Smooth muscle cell (in vitro differentiated cells): Measurements from ENCODE around the gene LHX4. TPM values are rescaled to one million over a fixed set of nuclear protein-coding genes. Genes with fewer than 3 reads are reported as not detected.

Experiments
- DNase-seq: peaks from one replicate; lab custom pipeline; 2025; ENCODE audit not compliant: unreplicated experiment; lab: John Stamatoyannopoulos, UW
- H2AFZ ChIP-seq: fragments of 200-600 bp; sonication (generic); 2 replicates; pipeline ENCODE4 v1.6.0; 2016; ENCODE audit warnings: antibody characterized with exemption, low read depth, mild to moderate bottlenecking
- H3F3A ChIP-seq: fragments of 200-600 bp; sonication (generic); 2 replicates; pipeline ENCODE4 v1.6.0; 2017; ENCODE audit warnings: antibody characterized with exemption, low read depth
- H3K27ac ChIP-seq: fragments of 200-600 bp; sonication (generic); 2 replicates; pipeline ENCODE4 v1.5.1; 2016; ENCODE audit warnings: low read depth, mild to moderate bottlenecking
- H3K27me3 ChIP-seq: fragments of 200-600 bp; sonication (generic); 2 replicates; pipeline ENCODE4 v1.6.1; 2016; ENCODE audit warnings: low read depth, mild to moderate bottlenecking
- H3K36me3 ChIP-seq: fragments of 200-600 bp; sonication (generic); 2 replicates; pipeline ENCODE4 v1.5.1; 2016; ENCODE audit warnings: low read depth
- H3K4me1 ChIP-seq: fragments of 200-600 bp; sonication (generic); 2 replicates; pipeline ENCODE4 v1.5.1; 2016; ENCODE audit warnings: low read depth
- H3K4me2 ChIP-seq: fragments of 200-600 bp; sonication (generic); 2 replicates; pipeline ENCODE4 v1.6.0; 2016; ENCODE audit warnings: mild to moderate bottlenecking
- H3K4me3 ChIP-seq: fragments of 200-600 bp; sonication (generic); 2 replicates; pipeline ENCODE4 v1.5.1; 2016; ENCODE audit warnings: mild to moderate bottlenecking
- H3K79me2 ChIP-seq: fragments of 200-600 bp; sonication (generic); 2 replicates; pipeline ENCODE4 v1.6.0; 2016; ENCODE audit warnings: low read depth, mild to moderate bottlenecking
- H3K9ac ChIP-seq: fragments of 200-600 bp; sonication (generic); 2 replicates; pipeline ENCODE4 v1.6.0; 2016; ENCODE audit warnings: low read depth
- H3K9me3 ChIP-seq: fragments of 200-600 bp; sonication (generic); replicated peaks from 2 replicates; pipeline ENCODE4 v1.5.1; 2016; ENCODE audit warnings: low read depth
- H4K20me1 ChIP-seq: fragments of 200-600 bp; sonication (generic); 2 replicates; pipeline ENCODE4 v1.6.0; 2016; ENCODE audit warnings: low read depth
- WGBS: methylation state at CpG from one replicate; pipeline ENCODE4 v1.1.7; 2016; ENCODE audit warnings: low lambda C conversion rate; 5-methylcytosine and 5-hydroxymethylcytosine counted together
- polyA plus RNA-seq: library from polyadenylated mRNA; unstranded; fragments of >200 nt; fragmentation: Nextera tagmentation; extraction: Ambion mirVana; gene quantifications from 2 replicates; pipeline ENCODE4 v1.2.1, GENCODE V29; 2016
- total RNA-seq: library from RNA; depleted of rRNA; stranded (reverse); fragments of >200 nt; gene quantifications from 2 replicates; pipeline ENCODE4 v1.2.3, GENCODE V29; 2014
- TF ChIP-seq, protein P1 (sequence below): fragments of 200-600 bp; sonication (generic); IDR thresholded peaks from 2 replicates; pipeline ENCODE4 v1.5.1; 2017; ENCODE audit warnings: borderline replicate concordance, mild to moderate bottlenecking, antibody characterized with exemption; ENCODE audit not compliant: insufficient read depth, poor library complexity, severe bottlenecking

The LHX4 gene
- total and polyA plus RNA-seq, 2 experiments from 2014 or later = not detected

DNA sequence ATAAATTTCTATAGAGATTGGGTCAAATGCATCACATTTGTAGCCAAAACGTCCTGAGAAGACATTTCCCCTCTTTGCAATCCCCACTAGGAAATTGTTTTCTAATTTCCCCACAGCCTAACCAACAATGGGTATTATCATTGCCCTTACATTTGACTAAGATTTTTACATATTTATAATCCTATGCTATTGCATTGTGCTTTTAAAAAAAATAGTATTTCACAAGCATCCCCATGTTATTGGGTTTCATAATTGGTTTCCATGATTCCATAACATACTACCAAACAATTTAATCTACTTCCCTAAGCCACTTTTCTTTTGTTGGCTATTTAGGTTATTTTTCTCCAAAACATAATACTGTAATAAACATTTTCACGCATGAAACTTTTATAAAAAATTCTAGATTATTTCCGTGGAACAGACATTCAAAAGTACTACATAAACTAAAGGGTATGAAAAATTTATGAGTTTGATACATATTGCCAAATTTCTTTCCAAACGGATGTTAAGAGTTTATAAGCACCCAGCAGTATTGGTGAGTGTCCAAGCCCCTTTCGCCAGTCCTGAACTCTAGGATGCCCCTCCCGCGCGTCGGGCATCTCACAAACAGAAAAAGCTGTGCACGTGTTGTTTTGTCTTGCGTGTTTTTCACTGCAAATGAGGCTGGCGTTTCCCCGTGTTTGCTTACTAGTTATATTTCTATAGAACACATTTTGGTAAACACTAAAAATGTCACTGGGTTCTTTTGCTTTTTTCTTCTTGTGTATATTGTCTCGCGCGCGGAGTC lies 2.0 kb upstream of the LHX4 start:
- no peaks in the 10 kb centered on the region for H3K79me2 ChIP-seq
- 27% methylated on average over 17 of the region's 17 CpGs for WGBS
- no peaks in the 10 kb centered on the region for H4K20me1 ChIP-seq
- no peak overlapping the region for H2AFZ ChIP-seq
- no peak overlapping the region for H3K9ac ChIP-seq
- no peak overlapping the region for H3K27ac ChIP-seq
- no peak for DNase-seq
- H3F3A ChIP-seq = no peaks in the 10 kb centered on the region
- peaks cover 100% of the 10 kb centered on the region for H3K27me3 ChIP-seq
- H3K4me2 ChIP-seq = no peak overlapping the region
- no peaks in the 10 kb centered on the region for H3K9me3 ChIP-seq
- H3K36me3 ChIP-seq = no peaks in the 10 kb centered on the region
- TF ChIP-seq, protein P1, sequence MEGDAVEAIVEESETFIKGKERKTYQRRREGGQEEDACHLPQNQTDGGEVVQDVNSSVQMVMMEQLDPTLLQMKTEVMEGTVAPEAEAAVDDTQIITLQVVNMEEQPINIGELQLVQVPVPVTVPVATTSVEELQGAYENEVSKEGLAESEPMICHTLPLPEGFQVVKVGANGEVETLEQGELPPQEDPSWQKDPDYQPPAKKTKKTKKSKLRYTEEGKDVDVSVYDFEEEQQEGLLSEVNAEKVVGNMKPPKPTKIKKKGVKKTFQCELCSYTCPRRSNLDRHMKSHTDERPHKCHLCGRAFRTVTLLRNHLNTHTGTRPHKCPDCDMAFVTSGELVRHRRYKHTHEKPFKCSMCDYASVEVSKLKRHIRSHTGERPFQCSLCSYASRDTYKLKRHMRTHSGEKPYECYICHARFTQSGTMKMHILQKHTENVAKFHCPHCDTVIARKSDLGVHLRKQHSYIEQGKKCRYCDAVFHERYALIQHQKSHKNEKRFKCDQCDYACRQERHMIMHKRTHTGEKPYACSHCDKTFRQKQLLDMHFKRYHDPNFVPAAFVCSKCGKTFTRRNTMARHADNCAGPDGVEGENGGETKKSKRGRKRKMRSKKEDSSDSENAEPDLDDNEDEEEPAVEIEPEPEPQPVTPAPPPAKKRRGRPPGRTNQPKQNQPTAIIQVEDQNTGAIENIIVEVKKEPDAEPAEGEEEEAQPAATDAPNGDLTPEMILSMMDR = no peak
- H3K4me3 ChIP-seq = no peak overlapping the region
- peaks cover 10% of the 10 kb centered on the region for H3K4me1 ChIP-seq

DNA sequence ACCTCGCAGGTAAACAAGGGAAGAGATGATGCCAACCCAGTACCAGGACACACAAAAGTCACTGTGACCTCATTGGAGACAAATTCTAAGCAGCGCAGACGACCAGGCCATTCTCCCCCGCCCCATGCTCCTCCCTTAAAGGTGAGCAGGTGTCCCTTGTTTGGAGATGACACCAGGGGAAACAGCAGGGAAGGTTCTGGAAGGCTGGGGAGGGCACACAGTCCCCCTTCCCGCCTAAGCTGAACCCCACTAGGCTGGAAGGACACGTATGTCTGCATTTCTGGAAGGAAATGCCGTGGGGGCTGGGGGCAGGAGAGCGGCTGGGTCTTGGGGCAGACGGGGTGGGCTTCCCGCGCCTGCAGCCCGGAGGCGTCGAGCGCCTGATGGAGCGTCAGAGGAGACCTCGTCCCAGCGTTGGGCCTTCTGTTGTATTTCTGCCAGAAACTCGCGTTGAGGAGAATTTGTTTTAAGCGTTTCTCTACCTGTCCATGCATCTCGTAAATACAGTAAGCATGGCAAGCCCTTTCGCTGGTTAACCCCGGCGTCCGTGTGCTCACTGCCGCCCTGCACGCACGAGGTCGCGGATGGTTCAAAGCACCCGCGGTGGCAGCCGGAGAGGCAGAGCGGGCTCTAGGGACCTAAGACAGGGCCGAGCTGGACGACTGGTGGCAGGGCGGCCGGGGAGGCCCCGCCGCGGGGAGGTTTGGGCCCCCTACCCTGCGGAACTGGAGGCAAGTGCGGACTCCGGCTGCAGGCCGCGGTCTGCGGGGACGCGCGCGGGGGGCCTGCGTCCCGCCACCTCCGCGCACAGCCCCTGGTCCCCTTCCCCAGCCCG lies 1.2 kb upstream of the LHX4 start:
- H3K9ac ChIP-seq = no peak overlapping the region
- 5% methylated on average over 45 of the region's 57 CpGs for WGBS

DNA sequence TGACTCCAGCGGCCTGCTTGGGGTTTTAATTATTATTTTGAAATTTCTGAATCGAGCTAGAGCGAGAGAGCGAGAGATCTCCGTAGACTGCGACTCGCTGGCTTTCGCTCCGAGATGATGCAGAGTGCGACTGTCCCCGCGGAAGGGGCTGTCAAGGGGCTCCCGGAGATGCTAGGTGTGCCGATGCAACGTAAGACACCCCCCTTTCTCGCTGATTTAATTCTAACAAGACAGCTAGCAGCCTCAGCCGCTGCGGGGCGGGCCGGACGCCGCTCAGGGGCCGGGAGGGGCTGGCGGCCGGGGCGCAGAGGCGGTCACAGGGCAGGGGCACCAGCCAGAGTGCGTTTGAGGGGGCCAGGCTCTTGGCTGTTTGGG lies 339 bp downstream of the LHX4 start:
- Histone ChIP-seq H3K36me3 (no peaks in the 10 kb centered on the region), H3K27ac (no peak overlapping the region), H4K20me1 (no peaks in the 10 kb centered on the region), H3K27me3 (peaks cover 100% of the 10 kb centered on the region), H2AFZ (peak overlapping the region; percentile 30), H3K79me2 (no peaks in the 10 kb centered on the region), H3K4me3 (peak overlapping the region; percentile 54), H3K4me1 (peaks cover 28% of the 10 kb centered on the region), H3K4me2 (peak overlapping the region; percentile 95), H3K9ac (no peak overlapping the region), H3F3A (no peaks in the 10 kb centered on the region), H3K9me3 (no peaks in the 10 kb centered on the region)
- DNase-seq = no peak
- WGBS = under 1% methylated on average over 28 of the region's 28 CpGs
- TF ChIP-seq, protein P1 = no peak

More for the DNA sequence above, 1.2 kb upstream of the LHX4 start:
- peak overlapping the region; percentile 95 for H3K4me2 ChIP-seq
- no peaks in the 10 kb centered on the region for H3K36me3 ChIP-seq
- no peaks in the 10 kb centered on the region for H3K79me2 ChIP-seq
- H3K4me3 ChIP-seq = peak overlapping the region; percentile 54
- H3K27ac ChIP-seq = no peak overlapping the region
- peaks cover 100% of the 10 kb centered on the region for H3K27me3 ChIP-seq
- TF ChIP-seq, protein P1 = no peak
- no peaks in the 10 kb centered on the region for H4K20me1 ChIP-seq
- no peaks in the 10 kb centered on the region for H3F3A ChIP-seq
- H2AFZ ChIP-seq = peak overlapping the region; percentile 43
- peaks cover 16% of the 10 kb centered on the region for H3K4me1 ChIP-seq
- H3K9me3 ChIP-seq = no peaks in the 10 kb centered on the region
- DNase-seq = no peak
